22Rv1 (cell line): Measurements from ENCODE around the gene COL23A1.

ENCODE experiments used
- CTCF ChIP-seq: fragments of 450-650 bp; IDR thresholded peaks from 2 replicates; pipeline ENCODE4 v1.5.1; 2017; ENCODE audit warnings: mild to moderate bottlenecking
- ZFX ChIP-seq: fragments of 450-650 bp; IDR thresholded peaks from 2 replicates; pipeline ENCODE4 v1.6.1; 2017; ENCODE audit warnings: antibody characterized with exemption, borderline replicate concordance

- TF ChIP-seq CTCF (no peak), ZFX (no peak)
Observed at GRCh38 chr5:178281331-178281730, 308.9 kb downstream of the COL23A1 start.
